Astrocyte (in vitro differentiated cells and primary cell): ENCODE results near the gene ZBTB46. TPM values are rescaled to one million over a fixed set of nuclear protein-coding genes. Genes with fewer than 3 reads are reported as not detected.
A peak's percentile ranks its signal among the peaks of the same experiment; 100 is the strongest.

Source experiments
- DNase-seq: peaks from one replicate; pipeline ENCODE4 v3.0.0-alpha.2; 2010; ENCODE audit warnings: low read depth
- FAIRE-seq: peaks from 2 replicates; lab custom pipeline; 2011; peaks lifted over from hg19 to GRCh38; lab: Jason Lieb, UNC
- H2AFZ ChIP-seq: 2 replicates; pipeline ENCODE4 v1.6.0; 2012; ENCODE audit warnings: low read depth, low read length, inconsistent platforms
- H3K27ac ChIP-seq: 2 replicates; pipeline ENCODE4 v1.5.1; 2011; ENCODE audit warnings: low read depth, low read length, inconsistent platforms
- H3K27me3 ChIP-seq: 2 replicates; pipeline ENCODE4 v1.6.0; 2011; ENCODE audit warnings: low read length, inconsistent platforms; ENCODE audit not compliant: insufficient read depth
- H3K36me3 ChIP-seq: 2 replicates; pipeline ENCODE4 v1.5.1; 2011; ENCODE audit warnings: low read length, inconsistent platforms; ENCODE audit not compliant: insufficient read depth
- H3K4me1 ChIP-seq: 2 replicates; pipeline ENCODE4 v1.5.1; 2011; ENCODE audit warnings: low read length, inconsistent platforms; ENCODE audit not compliant: insufficient read depth
- H3K4me2 ChIP-seq: 2 replicates; pipeline ENCODE4 v1.6.0; 2012; ENCODE audit warnings: low read length, inconsistent platforms
- H3K4me3 ChIP-seq: 2 replicates; pipeline ENCODE4 v1.5.1; 2011; ENCODE audit warnings: low read depth, mild to moderate bottlenecking, low read length, inconsistent platforms; ENCODE audit not compliant: insufficient read depth
- H3K79me2 ChIP-seq: 2 replicates; pipeline ENCODE4 v1.6.0; 2012; ENCODE audit warnings: mild to moderate bottlenecking, low read length, inconsistent platforms; ENCODE audit not compliant: insufficient read depth
- H3K9ac ChIP-seq: 2 replicates; pipeline ENCODE4 v1.6.0; 2012; ENCODE audit warnings: mild to moderate bottlenecking, low read length, inconsistent platforms
- H3K9me3 ChIP-seq: 2 replicates; pipeline ENCODE4 v1.5.1; 2012; ENCODE audit warnings: low read depth, mild to moderate bottlenecking, low read length, inconsistent platforms; ENCODE audit not compliant: insufficient read depth
- H4K20me1 ChIP-seq: 2 replicates; pipeline ENCODE4 v1.6.0; 2012; ENCODE audit warnings: low read length, inconsistent platforms; ENCODE audit not compliant: insufficient read depth
- H3K27ac Mint-ChIP-seq: one replicate; pipeline ENCODE4 v1.8.0; 2021; ENCODE audit warnings: mild to moderate bottlenecking, mixed read lengths; ENCODE audit not compliant: unreplicated experiment
- H3K27me3 Mint-ChIP-seq: one replicate; pipeline ENCODE4 v1.8.0; 2021; ENCODE audit warnings: low read depth, mixed read lengths; ENCODE audit not compliant: unreplicated experiment
- H3K36me3 Mint-ChIP-seq: one replicate; pipeline ENCODE4 v1.8.0; 2021; ENCODE audit warnings: low read depth, mixed read lengths; ENCODE audit not compliant: unreplicated experiment
- H3K4me1 Mint-ChIP-seq: one replicate; pipeline ENCODE4 v1.8.0; 2021; ENCODE audit warnings: low read depth, mixed read lengths; ENCODE audit not compliant: unreplicated experiment
- H3K4me3 Mint-ChIP-seq: one replicate; pipeline ENCODE4 v1.8.0; 2021; ENCODE audit warnings: mild to moderate bottlenecking, moderate library complexity, mixed read lengths; ENCODE audit not compliant: unreplicated experiment
- H3K9me3 Mint-ChIP-seq: one replicate; pipeline ENCODE4 v1.8.0; 2021; ENCODE audit warnings: mild to moderate bottlenecking, mixed read lengths; ENCODE audit not compliant: unreplicated experiment
- EZH2 ChIP-seq: IDR thresholded peaks from 2 replicates; pipeline ENCODE4 v1.6.1; 2012; ENCODE audit warnings: mild to moderate bottlenecking, low read length, inconsistent platforms; ENCODE audit not compliant: insufficient read depth
- total RNA-seq: library from RNA; stranded (reverse); gene quantifications from 2 replicates; pipeline ENCODE4 v1.2.1, GENCODE V29; 2021
- TF ChIP-seq, protein P1 (sequence below): IDR thresholded peaks from 2 replicates; pipeline ENCODE4 v1.5.1; 2011; ENCODE audit warnings: low read depth, mild to moderate bottlenecking, inconsistent platforms, low read length, moderate library complexity; ENCODE audit not compliant: insufficient read depth

Gene ZBTB46
- total RNA-seq, 1 donor from 2014 or later: 13.9 TPM

DNA sequence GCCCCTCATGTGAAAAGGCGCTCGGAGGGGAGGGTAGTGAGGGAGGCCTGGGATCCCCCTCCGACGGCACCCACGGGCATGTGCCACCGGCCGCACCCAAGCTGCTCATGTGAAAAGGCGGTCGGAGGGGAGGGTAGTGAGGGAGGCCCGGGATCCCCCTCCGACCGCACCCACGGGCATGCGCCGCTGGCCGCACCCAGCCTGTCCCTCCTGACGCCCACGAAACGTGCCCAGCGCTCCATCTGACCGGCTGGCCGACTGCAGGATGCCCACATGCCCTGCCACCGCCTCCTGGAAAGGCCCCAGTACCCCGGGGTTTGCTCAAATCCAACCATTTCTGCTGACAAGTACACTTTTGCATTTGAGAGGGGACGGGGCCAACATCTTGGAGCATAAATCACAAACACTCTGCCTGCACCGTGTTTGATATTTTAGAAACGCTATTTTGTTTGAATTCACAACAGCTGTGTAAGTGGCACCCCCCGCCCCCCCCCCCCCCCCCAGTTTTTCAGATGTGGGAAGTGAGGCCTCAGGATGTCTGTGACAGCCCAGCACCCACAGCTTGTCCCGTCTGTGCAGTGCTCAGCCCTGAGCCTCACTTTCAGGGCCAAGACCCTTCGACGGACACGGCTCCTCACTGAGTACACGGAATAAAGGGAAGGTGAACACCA is 57.4 kb downstream of the ZBTB46 start:
- Histone ChIP-seq H3K79me2 (peaks cover 7% of the 10 kb centered on the region), H3K27me3 (no peaks in the 10 kb centered on the region), H4K20me1 (peaks cover 12% of the 10 kb centered on the region), H3K36me3 (no peaks in the 10 kb centered on the region), H3K4me3 (no peak overlapping the region), H2AFZ (no peak overlapping the region), H3K9me3 (no peaks in the 10 kb centered on the region), H3K9ac (no peak overlapping the region), H3K4me2 (no peak overlapping the region), H3K27ac (no peak overlapping the region), H3K4me1 (peaks cover 8% of the 10 kb centered on the region)
- peak overlapping the region; percentile 84 for H3K27ac Mint-ChIP-seq
- TF ChIP-seq, protein P1, sequence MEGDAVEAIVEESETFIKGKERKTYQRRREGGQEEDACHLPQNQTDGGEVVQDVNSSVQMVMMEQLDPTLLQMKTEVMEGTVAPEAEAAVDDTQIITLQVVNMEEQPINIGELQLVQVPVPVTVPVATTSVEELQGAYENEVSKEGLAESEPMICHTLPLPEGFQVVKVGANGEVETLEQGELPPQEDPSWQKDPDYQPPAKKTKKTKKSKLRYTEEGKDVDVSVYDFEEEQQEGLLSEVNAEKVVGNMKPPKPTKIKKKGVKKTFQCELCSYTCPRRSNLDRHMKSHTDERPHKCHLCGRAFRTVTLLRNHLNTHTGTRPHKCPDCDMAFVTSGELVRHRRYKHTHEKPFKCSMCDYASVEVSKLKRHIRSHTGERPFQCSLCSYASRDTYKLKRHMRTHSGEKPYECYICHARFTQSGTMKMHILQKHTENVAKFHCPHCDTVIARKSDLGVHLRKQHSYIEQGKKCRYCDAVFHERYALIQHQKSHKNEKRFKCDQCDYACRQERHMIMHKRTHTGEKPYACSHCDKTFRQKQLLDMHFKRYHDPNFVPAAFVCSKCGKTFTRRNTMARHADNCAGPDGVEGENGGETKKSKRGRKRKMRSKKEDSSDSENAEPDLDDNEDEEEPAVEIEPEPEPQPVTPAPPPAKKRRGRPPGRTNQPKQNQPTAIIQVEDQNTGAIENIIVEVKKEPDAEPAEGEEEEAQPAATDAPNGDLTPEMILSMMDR: no peak
- TF ChIP-seq EZH2: no peak
- H3K9me3 Mint-ChIP-seq: no peaks in the 10 kb centered on the region
- DNase-seq (no peak), FAIRE-seq (no peak)
- no peaks in the 10 kb centered on the region for H3K27me3 Mint-ChIP-seq
- no peak overlapping the region for H3K4me3 Mint-ChIP-seq
- H3K36me3 Mint-ChIP-seq: peaks cover 10% of the 10 kb centered on the region
- H3K4me1 Mint-ChIP-seq: peaks cover 14% of the 10 kb centered on the region

DNA sequence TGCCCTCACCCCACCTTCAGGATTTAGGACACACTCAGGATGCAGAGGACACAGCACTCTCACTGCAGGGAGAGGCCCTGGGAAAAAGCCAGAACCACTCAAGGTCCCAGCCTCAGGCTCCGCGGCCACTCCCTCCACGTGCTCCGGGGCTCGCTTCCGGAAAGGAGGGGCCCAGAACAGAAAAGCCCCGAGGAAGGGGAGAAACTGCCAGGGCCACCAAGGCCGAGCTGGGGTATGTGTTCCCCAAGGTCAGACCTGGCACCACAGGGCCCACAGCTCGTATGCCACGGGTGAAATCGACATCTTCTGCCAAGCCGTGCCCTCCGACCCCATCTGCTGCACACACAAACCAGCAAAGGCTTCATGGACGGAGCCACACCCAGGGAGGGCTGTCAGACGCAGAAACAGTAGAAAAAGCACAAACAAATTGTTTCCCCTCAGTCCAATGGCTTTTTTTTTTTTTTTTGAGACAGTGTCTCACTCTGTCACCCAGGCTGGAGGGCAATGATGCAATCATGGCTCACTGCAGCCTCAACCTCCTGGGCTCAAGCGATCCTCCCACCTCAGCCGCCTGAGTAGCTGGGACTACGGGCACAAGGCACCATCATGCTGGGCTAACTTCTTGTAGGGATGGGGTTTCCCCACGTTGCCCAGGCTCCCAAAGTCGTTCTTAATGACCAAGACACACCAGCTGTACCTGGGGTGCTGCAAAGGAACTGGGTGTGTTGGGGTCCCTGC is 58.1 kb downstream of the ZBTB46 start:
- H3K4me2 ChIP-seq: no peak overlapping the region
- peaks cover 7% of the 10 kb centered on the region for H3K79me2 ChIP-seq
- H3K36me3 ChIP-seq: no peaks in the 10 kb centered on the region
- Mint-ChIP-seq H3K27me3 (no peaks in the 10 kb centered on the region), H3K4me3 (no peak overlapping the region), H3K9me3 (no peaks in the 10 kb centered on the region), H3K36me3 (peaks cover 10% of the 10 kb centered on the region), H3K4me1 (peaks cover 9% of the 10 kb centered on the region), H3K27ac (peak overlapping the region; percentile 84)
- H2AFZ ChIP-seq: no peak overlapping the region
- H4K20me1 ChIP-seq: peaks cover 12% of the 10 kb centered on the region
- no peak overlapping the region for H3K4me3 ChIP-seq
- no peak overlapping the region for H3K9ac ChIP-seq
- no peaks in the 10 kb centered on the region for H3K9me3 ChIP-seq
- TF ChIP-seq, protein P1: no peak
- no peak for TF ChIP-seq EZH2
- H3K27ac ChIP-seq: no peak overlapping the region
- no peaks in the 10 kb centered on the region for H3K27me3 ChIP-seq
- no peak for DNase-seq
- peaks cover 5% of the 10 kb centered on the region for H3K4me1 ChIP-seq
- no peak for FAIRE-seq
